Stimulated activated memory B cell treated with anti-CD40 and anti-IgM and Interleukin-4, amounts not matched to agents 10 μg/mL and 1 μg/mL and 100 μg/mL, for 72 hours (primary cell): ENCODE results near the gene ATXN10.
A peak's percentile ranks its signal among the peaks of the same experiment; 100 is the strongest.

Source experiments
- ATAC-seq: fragments of 150-1000 bp; cut with Tn5 transposase; 2 replicates; pipeline ENCODE4 v1.10.0; 2021
- H3K27ac Mint-ChIP-seq: one replicate; pipeline ENCODE4 v1.8.0; 2022; ENCODE audit warnings: mild to moderate bottlenecking, mixed read lengths
- H3K27me3 Mint-ChIP-seq: one replicate; pipeline ENCODE4 v1.8.0; 2022; ENCODE audit warnings: mixed read lengths
- H3K36me3 Mint-ChIP-seq: one replicate; pipeline ENCODE4 v1.8.0; 2022; ENCODE audit warnings: mixed read lengths
- H3K4me1 Mint-ChIP-seq: one replicate; pipeline ENCODE4 v1.8.0; 2022; ENCODE audit warnings: mixed read lengths
- H3K4me3 Mint-ChIP-seq: one replicate; pipeline ENCODE4 v1.8.0; 2022; ENCODE audit warnings: mild to moderate bottlenecking, moderate library complexity, mixed read lengths
- H3K9me3 Mint-ChIP-seq: one replicate; pipeline ENCODE4 v1.8.0; 2022; ENCODE audit warnings: mixed read lengths

Gene ATXN10

GRCh38 chr22:45872659-45873263 lies 201.1 kb downstream of the ATXN10 start:
- Mint-ChIP-seq H3K9me3 (peaks cover 13% of the 10 kb centered on the region), H3K4me1 (peaks cover 11% of the 10 kb centered on the region), H3K27me3 (peaks cover 25% of the 10 kb centered on the region), H3K36me3 (peaks cover 10% of the 10 kb centered on the region), H3K27ac (no peak overlapping the region), H3K4me3 (no peak overlapping the region)
- ATAC-seq: no peak

DNA sequence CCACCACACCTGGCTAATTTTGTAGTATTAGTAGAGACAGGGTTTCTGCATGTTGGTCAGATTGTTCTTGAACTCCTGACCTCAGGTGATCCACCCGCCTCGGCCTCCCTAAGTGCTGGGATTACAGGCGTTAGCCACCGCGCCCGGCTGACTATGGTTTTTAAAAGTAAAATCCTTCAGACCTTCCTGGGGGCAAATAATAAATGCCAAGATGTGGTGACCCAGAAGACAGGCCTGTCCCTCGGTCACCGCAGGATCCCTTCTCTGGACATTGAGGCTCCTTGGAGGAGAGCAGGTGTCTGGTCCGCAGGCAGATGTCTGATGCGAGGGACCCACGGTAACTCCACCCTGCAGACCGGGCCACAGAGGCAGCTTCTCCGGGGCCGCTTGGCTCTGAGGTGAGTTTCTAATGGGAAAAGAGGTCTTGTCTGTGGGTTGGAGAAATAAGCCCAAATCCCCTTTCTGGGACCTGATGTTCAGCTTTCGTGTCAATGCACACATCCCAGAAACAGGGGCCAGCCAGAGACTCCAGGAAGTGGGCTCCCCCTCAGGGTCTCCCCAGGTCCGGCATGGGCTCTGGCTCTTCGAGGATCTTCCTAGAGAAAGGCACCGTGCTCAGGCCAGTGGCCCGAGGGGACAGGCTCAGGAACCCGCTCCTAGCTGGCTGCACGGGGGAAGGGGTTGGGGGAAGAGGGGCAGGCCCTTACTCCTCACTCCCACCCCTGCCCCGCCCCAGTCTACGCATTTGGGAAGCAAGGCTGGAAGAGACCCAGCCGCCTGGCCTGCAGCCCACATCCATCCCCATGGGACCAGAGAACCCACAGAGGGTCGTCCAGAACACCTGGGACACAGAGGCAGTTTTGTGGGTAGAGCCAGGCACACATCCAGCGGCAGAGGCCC lies 204.8 kb downstream of the ATXN10 start:
- no peak for ATAC-seq
- Mint-ChIP-seq H3K36me3 (peaks cover 10% of the 10 kb centered on the region), H3K27ac (no peak overlapping the region), H3K4me3 (no peak overlapping the region), H3K27me3 (peaks cover 46% of the 10 kb centered on the region), H3K9me3 (peaks cover 13% of the 10 kb centered on the region), H3K4me1 (peaks cover 14% of the 10 kb centered on the region)

DNA sequence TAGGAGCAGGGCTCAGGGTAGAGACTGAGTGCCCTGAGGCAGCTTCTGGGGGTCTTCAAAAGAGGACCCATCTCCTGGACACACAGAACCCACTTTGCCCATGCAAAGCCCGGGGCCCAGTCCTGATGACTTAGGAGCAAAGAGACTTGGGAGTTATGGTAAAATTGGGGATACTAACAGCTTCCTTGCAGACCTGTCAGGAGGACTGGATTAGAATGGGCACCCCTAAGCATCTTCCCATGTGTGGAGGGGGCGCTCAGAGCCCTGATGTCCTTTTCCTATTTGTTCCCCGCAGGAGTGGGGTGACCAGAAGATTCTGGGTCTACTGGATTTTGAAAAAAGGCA lies 205.4 kb downstream of the ATXN10 start:
- Mint-ChIP-seq H3K9me3 (peaks cover 13% of the 10 kb centered on the region), H3K36me3 (peaks cover 10% of the 10 kb centered on the region), H3K27me3 (peaks cover 52% of the 10 kb centered on the region), H3K4me1 (peaks cover 14% of the 10 kb centered on the region), H3K27ac (no peak overlapping the region), H3K4me3 (no peak overlapping the region)
- ATAC-seq: peak; percentile 6

DNA sequence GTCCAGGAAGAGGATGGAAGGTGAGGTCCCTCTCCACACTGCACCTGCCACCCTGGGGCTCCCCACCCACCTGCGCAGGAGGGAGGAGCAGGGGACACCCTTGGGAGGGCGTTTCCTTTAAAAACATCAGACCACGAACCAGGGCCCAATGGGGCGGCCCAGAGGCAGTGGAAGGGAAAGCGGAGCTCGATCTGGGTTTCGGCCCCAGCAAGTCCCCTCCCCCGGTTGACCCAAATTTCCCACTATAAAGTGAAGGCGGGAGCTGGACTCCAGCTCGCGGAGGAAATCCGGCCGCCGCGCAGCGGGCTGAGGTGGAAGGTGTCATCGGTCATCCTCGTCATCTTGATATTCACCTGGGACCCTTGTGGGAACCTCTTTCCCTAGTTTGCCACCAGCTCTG lies 206.0 kb downstream of the ATXN10 start:
- peaks cover 14% of the 10 kb centered on the region for H3K4me1 Mint-ChIP-seq
- no peak overlapping the region for H3K4me3 Mint-ChIP-seq
- ATAC-seq: no peak
- peaks cover 12% of the 10 kb centered on the region for H3K9me3 Mint-ChIP-seq
- H3K36me3 Mint-ChIP-seq: peaks cover 7% of the 10 kb centered on the region
- peaks cover 59% of the 10 kb centered on the region for H3K27me3 Mint-ChIP-seq
- no peak overlapping the region for H3K27ac Mint-ChIP-seq

- Mint-ChIP-seq H3K4me1 (peaks cover 14% of the 10 kb centered on the region), H3K36me3 (peaks cover 1% of the 10 kb centered on the region), H3K9me3 (peaks cover 7% of the 10 kb centered on the region), H3K27ac (no peak overlapping the region), H3K4me3 (no peak overlapping the region), H3K27me3 (peaks cover 64% of the 10 kb centered on the region)
- no peak for ATAC-seq
These were observed 206.6 kb downstream of the ATXN10 start for GRCh38 chr22:45878051-45878781.

- Mint-ChIP-seq H3K4me3 (no peak overlapping the region), H3K36me3 (no peaks in the 10 kb centered on the region), H3K27me3 (peaks cover 72% of the 10 kb centered on the region), H3K9me3 (peaks cover 5% of the 10 kb centered on the region), H3K27ac (no peak overlapping the region), H3K4me1 (peaks cover 14% of the 10 kb centered on the region)
- ATAC-seq: no peak
These were observed 207.4 kb downstream of the ATXN10 start for GRCh38 chr22:45878901-45879551.

DNA sequence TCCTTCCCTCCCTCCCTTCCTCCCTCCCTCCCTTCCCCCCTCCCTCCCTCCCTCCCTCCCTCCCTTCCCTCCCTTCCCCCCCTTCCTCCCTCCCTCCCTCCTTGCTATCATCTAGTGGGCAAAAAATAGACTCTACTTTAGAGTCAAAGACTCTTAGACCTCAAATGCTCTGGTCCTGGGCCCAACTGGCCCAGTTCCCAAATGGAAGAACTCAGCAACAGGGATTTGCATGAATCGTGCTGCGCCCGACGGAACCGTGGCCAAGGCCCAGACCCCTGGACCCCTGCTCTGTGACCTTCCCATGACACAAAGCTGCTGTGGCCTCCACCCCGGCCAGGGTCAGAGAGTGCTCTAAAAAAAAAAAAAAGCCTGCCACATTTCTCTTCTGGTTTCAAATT lies 207.9 kb downstream of the ATXN10 start:
- peaks cover 3% of the 10 kb centered on the region for H3K9me3 Mint-ChIP-seq
- no peak overlapping the region for H3K27ac Mint-ChIP-seq
- H3K4me1 Mint-ChIP-seq: peaks cover 14% of the 10 kb centered on the region
- no peaks in the 10 kb centered on the region for H3K36me3 Mint-ChIP-seq
- no peak overlapping the region for H3K4me3 Mint-ChIP-seq
- peaks cover 76% of the 10 kb centered on the region for H3K27me3 Mint-ChIP-seq
- no peak for ATAC-seq

GRCh38 chr22:45880091-45880715 lies 208.6 kb downstream of the ATXN10 start:
- H3K4me1 Mint-ChIP-seq: peaks cover 14% of the 10 kb centered on the region
- no peak overlapping the region for H3K27ac Mint-ChIP-seq
- no peaks in the 10 kb centered on the region for H3K36me3 Mint-ChIP-seq
- no peak for ATAC-seq
- peaks cover under 1% of the 10 kb centered on the region for H3K9me3 Mint-ChIP-seq
- no peak overlapping the region for H3K4me3 Mint-ChIP-seq
- peaks cover 82% of the 10 kb centered on the region for H3K27me3 Mint-ChIP-seq

DNA sequence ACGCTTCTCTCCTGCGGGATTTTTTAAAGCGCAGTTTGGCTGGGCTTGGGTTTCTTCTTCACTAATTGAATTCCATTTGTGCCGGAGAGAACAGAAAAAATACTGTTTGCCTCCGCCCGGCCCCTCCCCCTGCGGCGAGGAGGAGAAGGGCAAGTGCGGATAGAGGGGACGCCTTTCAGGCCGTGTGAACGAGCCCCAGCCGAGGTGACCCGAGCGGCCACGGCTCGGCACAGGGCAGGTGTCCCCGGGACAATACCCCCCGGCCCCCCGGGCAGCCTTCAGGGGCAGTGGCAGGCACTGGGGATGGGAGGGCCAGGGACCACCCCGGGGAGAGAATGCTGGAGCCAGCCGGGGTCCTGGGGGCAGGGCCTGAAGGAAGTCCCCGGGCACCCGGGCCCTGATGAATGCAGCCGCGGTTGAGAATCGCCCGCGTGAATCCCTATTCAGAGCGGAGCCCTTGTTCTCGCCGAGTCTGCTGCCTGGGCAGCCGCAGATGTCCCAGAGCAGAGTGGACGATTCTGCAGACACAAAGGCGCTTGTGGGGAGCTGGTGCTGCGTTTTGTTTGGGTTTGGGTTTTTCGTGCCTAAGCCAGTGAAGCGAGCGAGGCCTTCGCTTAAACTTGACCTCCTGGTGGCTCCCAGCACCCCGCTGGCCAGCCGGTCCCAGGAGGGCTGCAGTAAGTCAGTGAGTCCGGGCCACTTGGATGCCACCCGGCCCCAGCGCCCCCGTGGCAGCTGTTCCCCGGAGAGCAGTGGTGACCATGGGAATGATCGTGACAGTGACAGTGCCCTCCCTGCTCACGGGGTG lies 209.3 kb downstream of the ATXN10 start:
- ATAC-seq: no peak
- Mint-ChIP-seq H3K36me3 (no peaks in the 10 kb centered on the region), H3K4me3 (no peak overlapping the region), H3K9me3 (no peaks in the 10 kb centered on the region), H3K27ac (no peak overlapping the region), H3K4me1 (peaks cover 14% of the 10 kb centered on the region), H3K27me3 (peaks cover 90% of the 10 kb centered on the region)

DNA sequence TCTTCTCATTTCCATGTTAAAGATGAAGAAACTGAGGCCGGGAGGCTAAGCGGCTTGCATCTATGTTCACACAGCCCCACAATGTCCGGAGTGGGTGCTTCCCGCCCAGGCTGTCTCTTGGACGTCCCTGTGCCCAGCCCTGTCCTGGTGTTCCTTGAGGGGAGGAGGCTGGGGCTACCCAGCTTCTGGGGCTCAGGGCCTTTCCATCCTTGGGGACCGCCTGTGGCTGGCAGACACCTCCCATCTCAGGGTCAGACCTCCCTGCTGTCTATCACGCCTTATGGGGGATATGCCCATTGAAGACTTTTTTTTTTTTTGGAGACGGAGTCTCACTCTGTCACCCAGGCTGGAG lies 209.9 kb downstream of the ATXN10 start:
- H3K36me3 Mint-ChIP-seq: no peaks in the 10 kb centered on the region
- peaks cover 14% of the 10 kb centered on the region for H3K4me1 Mint-ChIP-seq
- no peak overlapping the region for H3K4me3 Mint-ChIP-seq
- ATAC-seq: no peak
- no peak overlapping the region for H3K27ac Mint-ChIP-seq
- peaks cover 95% of the 10 kb centered on the region for H3K27me3 Mint-ChIP-seq
- H3K9me3 Mint-ChIP-seq: no peaks in the 10 kb centered on the region

- no peak for ATAC-seq
- H3K27me3 Mint-ChIP-seq: peaks cover 97% of the 10 kb centered on the region
- H3K4me1 Mint-ChIP-seq: peaks cover 7% of the 10 kb centered on the region
- H3K9me3 Mint-ChIP-seq: peaks cover 4% of the 10 kb centered on the region
- no peaks in the 10 kb centered on the region for H3K36me3 Mint-ChIP-seq
- no peak overlapping the region for H3K27ac Mint-ChIP-seq
- no peak overlapping the region for H3K4me3 Mint-ChIP-seq
These were observed 211.5 kb downstream of the ATXN10 start for GRCh38 chr22:45882881-45883810.

DNA sequence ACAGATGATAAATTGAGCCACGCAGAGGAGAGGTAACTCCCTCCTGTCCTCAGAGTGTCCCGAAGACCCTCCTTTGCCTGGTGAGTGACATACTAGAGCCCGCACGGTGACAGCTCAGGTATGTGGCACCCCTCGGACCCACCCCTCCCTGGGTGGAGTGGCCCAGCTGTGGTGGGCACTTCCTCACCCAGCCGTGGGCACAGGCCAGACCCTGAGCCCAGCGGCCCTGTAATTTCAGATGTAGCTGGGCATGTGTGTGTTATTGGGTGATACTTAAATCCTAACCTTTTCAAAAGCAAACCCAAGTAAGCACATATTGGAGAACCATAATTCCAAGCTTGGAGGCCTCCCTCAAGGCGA lies 212.2 kb downstream of the ATXN10 start:
- no peaks in the 10 kb centered on the region for H3K36me3 Mint-ChIP-seq
- H3K27ac Mint-ChIP-seq: no peak overlapping the region
- H3K4me1 Mint-ChIP-seq: peaks cover under 1% of the 10 kb centered on the region
- ATAC-seq: no peak
- H3K27me3 Mint-ChIP-seq: peaks cover 97% of the 10 kb centered on the region
- H3K9me3 Mint-ChIP-seq: peaks cover 4% of the 10 kb centered on the region
- no peak overlapping the region for H3K4me3 Mint-ChIP-seq

DNA sequence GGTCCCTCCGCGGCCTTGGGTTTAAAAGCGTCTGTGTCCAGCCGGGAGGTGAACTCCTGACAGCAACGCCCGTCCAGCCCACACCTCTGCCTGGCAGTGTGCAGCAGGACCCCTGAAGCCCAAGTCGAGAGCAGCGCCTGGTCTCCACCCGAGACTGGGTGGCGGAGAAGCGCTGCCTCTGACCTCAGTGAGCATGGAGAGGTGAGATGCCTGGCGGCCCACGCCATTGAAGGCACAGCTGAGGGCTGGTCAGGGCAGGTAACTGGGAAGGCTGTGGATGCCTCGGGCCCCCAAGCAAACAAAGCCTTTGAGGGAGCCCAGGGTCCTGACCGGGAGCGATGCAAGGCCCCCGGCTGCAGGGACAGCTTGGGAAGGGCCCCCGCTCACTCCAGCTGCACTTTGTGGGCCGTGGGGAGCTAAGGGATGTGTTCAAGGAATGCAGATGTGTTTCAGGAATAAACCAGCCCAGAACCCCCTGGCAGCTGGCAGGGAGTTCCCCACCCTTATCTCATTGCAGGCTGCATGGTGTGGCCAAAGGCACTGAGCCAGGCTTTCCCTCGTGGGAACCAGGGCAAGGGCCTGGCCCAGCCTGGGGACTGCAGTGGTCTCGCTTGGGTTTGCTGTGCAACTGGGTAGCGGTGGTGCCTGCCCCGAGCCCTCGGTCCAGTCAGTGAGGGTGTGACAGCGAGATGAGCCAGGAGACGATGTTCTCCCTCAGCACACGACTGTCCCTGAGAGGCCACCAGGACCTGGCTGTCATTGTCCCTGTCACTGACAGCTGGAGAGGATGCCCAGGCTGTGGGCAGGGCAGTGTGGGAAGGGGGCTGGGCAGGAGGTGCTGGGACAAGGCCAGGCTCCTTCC lies 212.8 kb downstream of the ATXN10 start:
- no peak for ATAC-seq
- Mint-ChIP-seq H3K4me3 (no peak overlapping the region), H3K27me3 (peaks cover 93% of the 10 kb centered on the region)

More for the DNA sequence above, 212.8 kb downstream of the ATXN10 start:
- Mint-ChIP-seq H3K4me1 (no peaks in the 10 kb centered on the region), H3K36me3 (no peaks in the 10 kb centered on the region), H3K9me3 (peaks cover 4% of the 10 kb centered on the region), H3K27ac (no peak overlapping the region)
